IMR-90 (cell line): Measurements from ENCODE around the gene BTN1A1. TPM values are rescaled to one million over a fixed set of nuclear protein-coding genes. Genes with fewer than 3 reads are reported as not detected.

ENCODE experiments used
- ATAC-seq: fragments of 200-7000 bp; cut with Tn5 transposase; 2 replicates; pipeline ENCODE4 v1.9.1; 2020; ENCODE audit warnings: low read depth, mild to moderate bottlenecking, moderate library complexity
- BruUV-seq: library from RNA; stranded (reverse); fragments of 400-500 nt; replicated peaks from 2 replicates; lab custom pipeline; 2021; lab: Mats Ljungman, UMichigan
- CTCF ChIA-PET: fragments of 300-600 bp; formaldehyde crosslinking; extraction: SDS; loops from one replicate; lab custom pipeline; 2021; ENCODE audit warnings: antibody characterized with exemption; lab: Yijun Ruan, JAX
- POLR2A ChIA-PET: fragments of 300-600 bp; sonication (Branson Sonifier 250); formaldehyde crosslinking; loops from one replicate; lab custom pipeline; 2022; ENCODE audit warnings: antibody characterized with exemption; ENCODE audit not compliant: unreplicated experiment; lab: Charles Lee
- DNase-seq: peaks from one replicate; pipeline ENCODE4 v3.0.0; 2013
- H2AFZ ChIP-seq: replicated peaks from 2 replicates; pipeline ENCODE3; 2013; ENCODE audit warnings: low read length, mild to moderate bottlenecking; ENCODE audit not compliant: poor library complexity
- H2AK5ac ChIP-seq: 2 replicates; pipeline ENCODE4 v1.6.1; 2013; ENCODE audit warnings: low read depth, low read length, inconsistent platforms
- H2AK9ac ChIP-seq: replicated peaks from 2 replicates; pipeline ENCODE3; 2013; ENCODE audit warnings: mild to moderate bottlenecking, low read depth, low read length, moderate library complexity; ENCODE audit not compliant: poor library complexity
- H2BK120ac ChIP-seq: 2 replicates; pipeline ENCODE4 v1.6.1; 2013; ENCODE audit warnings: low read depth, low read length, inconsistent platforms
- H2BK15ac ChIP-seq: 3 replicates; pipeline ENCODE4 v1.6.1; 2013; ENCODE audit warnings: low read depth, low read length, inconsistent platforms
- H2BK20ac ChIP-seq: 2 replicates; pipeline ENCODE4 v1.6.1; 2013; ENCODE audit warnings: low read depth, mild to moderate bottlenecking, inconsistent platforms, low read length, moderate library complexity
- H2BK5ac ChIP-seq: 2 replicates; pipeline ENCODE4 v1.6.1; 2013; ENCODE audit warnings: mild to moderate bottlenecking, low read depth, low read length, inconsistent platforms; ENCODE audit not compliant: poor library complexity, severe bottlenecking
- H3K14ac ChIP-seq: replicated peaks from 2 replicates; pipeline ENCODE4 v1.6.1; 2013; ENCODE audit warnings: low read depth, low read length, inconsistent platforms
- H3K18ac ChIP-seq: 2 replicates; pipeline ENCODE4 v1.6.1; 2013; ENCODE audit warnings: low read depth, low read length, control low read depth
- H3K23ac ChIP-seq: 2 replicates; pipeline ENCODE4 v1.6.1; 2013; ENCODE audit warnings: low read depth, low read length, inconsistent platforms
- H3K27ac ChIP-seq: 2 replicates; pipeline ENCODE4 v1.5.1; 2013; ENCODE audit warnings: mild to moderate bottlenecking, control low read depth, low read length; ENCODE audit not compliant: insufficient read depth
- H3K27me3 ChIP-seq: 2 replicates; pipeline ENCODE4 v1.6.1; 2013; ENCODE audit warnings: low read length; ENCODE audit not compliant: control insufficient read depth, insufficient read depth
- H3K36me3 ChIP-seq: 2 replicates; pipeline ENCODE4 v1.6.1; 2013; ENCODE audit warnings: low read length, mixed read lengths; ENCODE audit not compliant: control insufficient read depth, insufficient read depth
- H3K4ac ChIP-seq: 2 replicates; pipeline ENCODE4 v1.6.1; 2013; ENCODE audit warnings: low read depth, low read length, inconsistent platforms
- H3K4me1 ChIP-seq: 2 replicates; pipeline ENCODE4 v1.6.1; 2013; ENCODE audit warnings: low read length, mixed read lengths; ENCODE audit not compliant: control insufficient read depth, insufficient read depth
- H3K4me2 ChIP-seq: 2 replicates; pipeline ENCODE4 v1.6.1; 2013; ENCODE audit warnings: low read depth, mild to moderate bottlenecking, control low read depth, low read length, moderate library complexity
- H3K4me3 ChIP-seq: 2 replicates; pipeline ENCODE4 v1.5.1; 2013; ENCODE audit warnings: low read depth, mild to moderate bottlenecking, control low read depth, low read length, moderate library complexity; ENCODE audit not compliant: insufficient read depth
- H3K56ac ChIP-seq: 2 replicates; pipeline ENCODE4 v1.6.1; 2013; ENCODE audit warnings: low read length, inconsistent platforms; ENCODE audit not compliant: insufficient read depth; ENCODE audit errors: extremely low read depth
- H3K79me1 ChIP-seq, 2 experiments: 2 replicates each; pipeline ENCODE4 v1.6.1; 2013; ENCODE audit warnings: low read length in 2 of 2, inconsistent platforms in 1 of 2, low read depth in 1 of 2
- H3K9ac ChIP-seq: 2 replicates; pipeline ENCODE4 v1.6.1; 2013; ENCODE audit warnings: low read depth, low read length, control low read depth
- H3K9me1 ChIP-seq: 2 replicates; pipeline ENCODE4 v1.6.1; 2013; ENCODE audit warnings: low read length, inconsistent platforms; ENCODE audit not compliant: insufficient read depth
- H3K9me3 ChIP-seq: 2 replicates; pipeline ENCODE4 v1.6.1; 2013; ENCODE audit warnings: low read length; ENCODE audit not compliant: control insufficient read depth, insufficient read depth
- H4K20me1 ChIP-seq: 2 replicates; pipeline ENCODE4 v1.6.1; 2013; ENCODE audit warnings: low read length, inconsistent platforms; ENCODE audit not compliant: insufficient read depth
- H4K5ac ChIP-seq: 2 replicates; pipeline ENCODE4 v1.6.1; 2013; ENCODE audit warnings: mild to moderate bottlenecking, low read depth, low read length, control low read depth
- H4K8ac ChIP-seq, 2 experiments: 2 replicates each; pipeline ENCODE4 v1.6.1; 2013; ENCODE audit warnings: low read depth in 2 of 2, low read length in 2 of 2, control low read depth in 1 of 2, inconsistent platforms in 1 of 2
- H4K91ac ChIP-seq: 2 replicates; pipeline ENCODE4 v1.6.1; 2013; ENCODE audit warnings: low read depth, low read length, inconsistent platforms; ENCODE audit not compliant: insufficient read depth
- BHLHE40 ChIP-seq: fragments of 150-350 bp; IDR thresholded peaks from 2 replicates; pipeline ENCODE4 v1.6.1; 2016; ENCODE audit warnings: mild to moderate bottlenecking, low read depth, low read length
- CEBPB ChIP-seq: IDR thresholded peaks from 2 replicates; pipeline ENCODE4 v1.6.1; 2012; ENCODE audit warnings: low read depth, low read length, improper control_type of control experiment
- CHD1 ChIP-seq: IDR thresholded peaks from 2 replicates; pipeline ENCODE4 v1.6.1; 2012; ENCODE audit warnings: low read depth, low read length, improper control_type of control experiment
- MXI1 ChIP-seq: IDR thresholded peaks from 2 replicates; pipeline ENCODE4 v1.6.1; 2012; ENCODE audit warnings: low read depth, mild to moderate bottlenecking, low read length, moderate library complexity, borderline replicate concordance
- RCOR1 ChIP-seq: IDR thresholded peaks from 2 replicates; pipeline ENCODE4 v1.6.1; 2012; ENCODE audit warnings: mild to moderate bottlenecking, low read length, improper control_type of control experiment; ENCODE audit not compliant: insufficient replicate concordance
- SMC3 ChIP-seq: fragments of 150-350 bp; IDR thresholded peaks from 2 replicates; pipeline ENCODE4 v1.6.1; 2016; ENCODE audit warnings: low read depth, mild to moderate bottlenecking, antibody characterized with exemption, low read length, moderate library complexity
- WGBS, 2 experiments: methylation state at CpG; one replicate each; pipeline versions ENCODE4 v1.1.5 to v1.1.7; 2013; ENCODE audit warnings: missing lambda C conversion rate in 2 of 2; ENCODE audit not compliant: insufficient read length in 1 of 2; ENCODE audit errors: extremely low coverage in 2 of 2; 5-methylcytosine and 5-hydroxymethylcytosine counted together
- dilution Hi-C: fragments of 300-500 bp; cut with HindIII; formaldehyde crosslinking; loops from one replicate; pipeline ENCODE4 v1.14.3; 2018; ENCODE audit warnings: low sequenced_read_pairs; ENCODE audit not compliant: unreplicated experiment
- in situ Hi-C: fragments of 300-500 bp; cut with MboI; formaldehyde crosslinking; loops from 3 replicates; pipeline ENCODE4 v1.14.3; 2019; ENCODE audit warnings: low sequenced_read_pairs, inconsistent platforms, mixed read lengths
- intact Hi-C: fragments of 100-400 bp; cut with micrococcal nuclease; formaldehyde crosslinking; loops from 2 replicates; pipeline ENCODE4 v1.10.0; 2022
- polyA plus RNA-seq, 3 experiments: library from polyadenylated mRNA; depleted of rRNA; stranded (reverse); fragments of >200 nt; gene quantifications; 2 replicates each; pipeline ENCODE4 v1.2.3, GENCODE V29; 2012; ENCODE audit warnings: low replicate concordance in 1 of 3
- total RNA-seq: library from RNA; depleted of rRNA; stranded (reverse); fragments of >200 nt; gene quantifications from 2 replicates; pipeline ENCODE4 v1.2.3, GENCODE V29; 2012
- TF ChIP-seq, protein P1 (sequence below): fragments of 150-350 bp; IDR thresholded peaks from 2 replicates; pipeline ENCODE4 v1.6.1; 2016; ENCODE audit warnings: low read depth, mild to moderate bottlenecking, low read length, moderate library complexity, borderline replicate concordance

BTN1A1 gene
- total and polyA plus RNA-seq, 2 of the 4 experiments (the other 2 are of a cell fraction), result not detected

DNA sequence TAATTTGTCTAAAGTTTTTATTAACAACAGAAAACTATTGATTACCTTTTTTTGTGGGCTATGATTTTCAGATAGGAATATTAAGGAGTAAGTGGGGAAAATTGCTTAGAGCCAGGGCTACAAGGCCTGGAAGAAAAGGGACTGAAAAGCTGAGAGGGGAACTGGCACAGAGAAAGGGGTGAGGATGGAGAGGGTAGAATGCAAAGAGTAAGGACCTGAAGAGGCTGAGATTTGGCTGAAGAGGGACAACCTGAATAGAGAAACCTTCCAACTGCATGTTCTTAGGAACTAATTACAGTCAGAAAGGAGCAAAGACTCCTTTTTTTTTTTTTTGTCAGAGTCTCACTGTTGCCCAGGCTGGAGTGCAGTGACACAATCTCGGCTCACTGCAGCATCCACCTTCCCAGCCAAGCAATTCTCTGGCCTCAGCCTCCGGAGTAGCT lies 25.6 kb upstream of the BTN1A1 start (continued):
- TF ChIP-seq, protein P1, sequence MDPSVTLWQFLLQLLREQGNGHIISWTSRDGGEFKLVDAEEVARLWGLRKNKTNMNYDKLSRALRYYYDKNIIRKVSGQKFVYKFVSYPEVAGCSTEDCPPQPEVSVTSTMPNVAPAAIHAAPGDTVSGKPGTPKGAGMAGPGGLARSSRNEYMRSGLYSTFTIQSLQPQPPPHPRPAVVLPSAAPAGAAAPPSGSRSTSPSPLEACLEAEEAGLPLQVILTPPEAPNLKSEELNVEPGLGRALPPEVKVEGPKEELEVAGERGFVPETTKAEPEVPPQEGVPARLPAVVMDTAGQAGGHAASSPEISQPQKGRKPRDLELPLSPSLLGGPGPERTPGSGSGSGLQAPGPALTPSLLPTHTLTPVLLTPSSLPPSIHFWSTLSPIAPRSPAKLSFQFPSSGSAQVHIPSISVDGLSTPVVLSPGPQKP, result no peak

DNA sequence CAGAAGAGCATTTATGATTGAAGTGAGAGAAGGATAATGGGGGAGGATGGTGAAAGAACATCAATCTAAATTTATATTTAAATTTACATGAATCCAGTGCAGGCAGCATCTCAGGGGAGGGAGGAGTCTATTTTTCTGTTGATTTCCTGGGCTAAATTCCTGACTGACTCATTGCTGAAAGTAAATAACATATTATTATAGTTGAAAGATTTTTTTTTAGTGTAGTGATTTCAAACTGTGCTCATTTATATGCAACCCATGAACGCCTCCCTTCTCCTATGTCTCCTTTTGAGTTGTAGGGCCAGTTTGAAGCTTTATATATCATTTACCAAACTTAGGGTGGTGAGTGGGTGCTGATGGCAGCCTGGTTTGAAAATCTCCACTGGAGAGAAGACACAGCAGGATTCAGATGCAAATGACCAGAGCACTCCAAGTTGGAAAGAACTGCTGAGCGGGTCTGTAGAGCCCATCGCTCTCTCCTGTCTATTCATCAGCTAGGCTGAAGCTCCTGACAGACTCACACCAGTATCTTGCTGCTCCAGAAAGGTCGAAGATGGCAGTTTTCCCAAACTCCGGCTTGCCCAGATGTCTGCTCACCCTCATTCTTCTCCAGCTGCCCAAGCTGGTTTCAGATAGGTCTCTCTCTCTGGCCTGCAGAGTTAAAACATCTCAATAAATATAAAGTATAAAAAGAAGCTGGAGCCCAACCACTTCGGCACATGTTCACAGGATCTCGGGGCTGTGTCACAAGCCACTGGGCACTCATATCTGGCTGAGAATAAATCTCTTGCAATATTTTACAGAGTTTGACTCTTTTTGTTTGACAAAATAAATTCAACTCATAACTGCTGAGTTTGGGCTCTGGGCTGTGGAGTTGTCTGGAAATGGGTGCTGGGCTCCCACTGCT lies 24.0 kb upstream of the BTN1A1 start:
- H3K9me1 ChIP-seq, result peaks cover 9% of the 10 kb centered on the region
- peak overlapping the region; percentile 54 for H2AK5ac ChIP-seq
- in situ Hi-C loops, result no loop called here
- no peaks in the 10 kb centered on the region for H3K36me3 ChIP-seq
- no peaks in the 10 kb centered on the region for H4K20me1 ChIP-seq
- peak overlapping the region; percentile 41 for H3K27ac ChIP-seq
- POLR2A ChIA-PET, result no interaction called here
- peak overlapping the region; percentile 28 for H2AFZ ChIP-seq
- peak overlapping the region; percentile 97 for H2BK5ac ChIP-seq
- H3K4me3 ChIP-seq, result no peak overlapping the region
- BruUV-seq, result no TSS peak
- TF ChIP-seq CEBPB (no peak), BHLHE40 (no peak), RCOR1 (no peak), MXI1 (no peak), SMC3 (no peak), CHD1 (no peak)
- TF ChIP-seq, protein P1, result no peak
- dilution Hi-C loops, result no loop called here
- H3K4ac ChIP-seq, result peak overlapping the region; percentile 79
- peak overlapping the region; percentile 39 for H2AK9ac ChIP-seq
- peaks cover 21% of the 10 kb centered on the region for H3K4me1 ChIP-seq
- DNase-seq (peak; percentile 27), ATAC-seq (peak; percentile 9)
- H4K91ac ChIP-seq, result peak overlapping the region; percentile 73
- peak overlapping the region; percentile 82 for H2BK120ac ChIP-seq
- peak overlapping the region; percentile 81 for H2BK20ac ChIP-seq
- CTCF ChIA-PET, result interaction anchor here (0.6 kb wide), 1 partner anchor 14 kb away, joined by 3 read pairs; no protein-coding TSS in a partner anchor
- H3K14ac ChIP-seq, result peak overlapping the region; percentile 81
- 79% methylated on average over 2 of the region's 7 CpGs; no CpG with 5 or more reads in 1 of the 2 experiments for WGBS, 2 experiments
- H3K18ac ChIP-seq, result peak overlapping the region; percentile 26; the same call in 1 of the 2 replicates
- H3K27me3 ChIP-seq, result no peaks in the 10 kb centered on the region
- H4K8ac ChIP-seq, result peak overlapping the region; percentile 69 to 96; a peak in 3 of 4 replicates
- H3K4me2 ChIP-seq, result peak overlapping the region; percentile 57
- H3K56ac ChIP-seq, result 0 out of 2 replicates have a peak overlapping the region, but pooled peaks have one; percentile 50
- H3K79me1 ChIP-seq, result peaks cover 4 to 25% of the 10 kb centered on the region in 2 experiments
- H3K9ac ChIP-seq, result peak overlapping the region; percentile 5; the same call in 1 of the 2 replicates
- peak overlapping the region; percentile 73 for H3K23ac ChIP-seq
- H2BK15ac ChIP-seq, result peak overlapping the region; percentile 85; the same call in 2 of the 3 replicates
- H4K5ac ChIP-seq, result peak overlapping the region; percentile 28; the same call in 1 of the 2 replicates
- no peaks in the 10 kb centered on the region; the same call in 1 of the 2 replicates for H3K9me3 ChIP-seq
- intact Hi-C loops, result no loop called here
